Stimulated activated naive CD8-positive, alpha-beta T cell treated with anti-CD3 and anti-CD28 coated beads, Interleukin-15, Interleukin-2, amounts not matched to agents 100 U/mL and 50 U/mL, for 24 hours (primary cell): ENCODE measurements around the gene MYEOV.

Experiments used
- ATAC-seq: fragments of 150-1000 bp; cut with Tn5 transposase; one replicate; pipeline ENCODE4 v1.10.0; 2021
- DNase-seq: peaks from one replicate; pipeline ENCODE4 v3.0.0; 2021

Gene MYEOV

DNA sequence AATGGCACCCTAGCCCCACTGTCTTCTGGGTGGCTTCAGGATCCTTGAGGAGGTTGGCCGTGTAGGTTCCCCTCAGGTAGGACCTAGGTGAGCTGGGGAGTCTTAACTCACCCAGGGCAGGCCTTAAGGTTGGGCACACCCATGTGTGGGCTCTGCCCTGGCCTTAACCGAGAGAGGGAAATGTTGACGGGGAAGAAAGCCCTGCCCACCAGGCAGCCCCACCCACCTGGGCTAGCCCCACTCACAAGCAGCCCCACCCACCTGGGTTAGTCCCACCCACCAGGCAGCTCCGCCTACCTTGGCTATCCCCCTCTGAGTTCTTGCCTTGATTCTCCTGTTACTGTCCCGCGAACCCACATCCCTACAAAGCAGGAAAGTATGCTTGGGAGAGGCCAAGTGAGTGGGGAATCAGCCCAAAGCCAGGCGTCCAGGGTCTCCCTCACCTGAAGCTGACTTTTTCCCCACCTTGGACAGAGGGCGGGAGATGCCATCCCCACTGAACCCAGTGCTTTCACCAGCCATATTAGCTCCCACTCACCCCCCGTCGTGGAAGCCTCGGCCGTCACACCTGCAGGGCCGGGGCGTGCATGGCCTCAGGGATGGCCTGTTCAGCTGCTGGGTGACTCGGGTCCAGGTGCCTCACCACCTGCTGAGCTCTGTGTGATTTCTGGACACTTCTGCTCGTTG, at the start of gene MYEOV:
Gene MYEOV (plus strand): TSS at position 337 of the 687 bp plus-strand sequence. CDS start 1,200 bp downstream, outside the sequence.
- DNase-seq (peak; percentile 67), ATAC-seq (no peak)

DNA sequence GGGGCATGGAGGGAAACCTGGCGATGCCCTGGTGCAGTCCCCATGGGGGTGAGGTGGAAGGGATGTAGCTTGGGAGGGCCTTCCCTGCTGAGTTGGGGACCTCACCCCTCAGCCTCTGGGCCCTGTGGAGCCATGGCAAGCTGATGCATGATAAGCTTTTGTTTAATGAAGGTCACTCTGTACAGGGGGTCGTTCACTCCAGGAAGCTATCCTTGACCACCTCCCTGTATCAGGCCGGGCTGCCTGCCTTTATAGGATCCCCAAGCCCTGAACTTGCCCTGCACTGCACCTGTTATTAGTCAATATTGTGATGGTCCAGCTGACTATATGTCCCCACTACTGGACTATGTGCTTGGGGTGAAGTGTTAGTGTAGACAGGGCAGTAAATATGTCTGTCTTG, 49.7 kb upstream of the MYEOV start:
- no peak for DNase-seq
- ATAC-seq: no peak

DNA sequence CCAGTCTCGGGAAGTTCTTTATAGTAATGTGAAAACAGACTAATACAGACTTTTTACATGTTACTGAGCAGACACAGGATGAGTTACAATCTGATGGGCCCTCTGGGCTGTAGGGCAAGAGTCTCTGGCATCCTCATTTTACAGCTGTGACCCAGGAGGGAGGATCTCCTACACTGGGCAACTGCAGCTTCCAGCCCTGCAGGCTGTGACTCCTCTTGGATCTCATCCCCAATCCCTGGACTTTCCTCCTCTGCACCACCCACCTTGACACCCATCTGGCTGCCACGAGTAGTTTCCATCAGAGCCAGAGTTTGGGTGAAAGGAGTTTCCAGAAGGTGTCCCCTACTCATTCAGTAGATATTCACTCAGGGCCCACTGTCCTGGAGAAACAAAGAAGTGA, 48.9 kb upstream of the MYEOV start:
- no peak for ATAC-seq
- DNase-seq: no peak

DNA sequence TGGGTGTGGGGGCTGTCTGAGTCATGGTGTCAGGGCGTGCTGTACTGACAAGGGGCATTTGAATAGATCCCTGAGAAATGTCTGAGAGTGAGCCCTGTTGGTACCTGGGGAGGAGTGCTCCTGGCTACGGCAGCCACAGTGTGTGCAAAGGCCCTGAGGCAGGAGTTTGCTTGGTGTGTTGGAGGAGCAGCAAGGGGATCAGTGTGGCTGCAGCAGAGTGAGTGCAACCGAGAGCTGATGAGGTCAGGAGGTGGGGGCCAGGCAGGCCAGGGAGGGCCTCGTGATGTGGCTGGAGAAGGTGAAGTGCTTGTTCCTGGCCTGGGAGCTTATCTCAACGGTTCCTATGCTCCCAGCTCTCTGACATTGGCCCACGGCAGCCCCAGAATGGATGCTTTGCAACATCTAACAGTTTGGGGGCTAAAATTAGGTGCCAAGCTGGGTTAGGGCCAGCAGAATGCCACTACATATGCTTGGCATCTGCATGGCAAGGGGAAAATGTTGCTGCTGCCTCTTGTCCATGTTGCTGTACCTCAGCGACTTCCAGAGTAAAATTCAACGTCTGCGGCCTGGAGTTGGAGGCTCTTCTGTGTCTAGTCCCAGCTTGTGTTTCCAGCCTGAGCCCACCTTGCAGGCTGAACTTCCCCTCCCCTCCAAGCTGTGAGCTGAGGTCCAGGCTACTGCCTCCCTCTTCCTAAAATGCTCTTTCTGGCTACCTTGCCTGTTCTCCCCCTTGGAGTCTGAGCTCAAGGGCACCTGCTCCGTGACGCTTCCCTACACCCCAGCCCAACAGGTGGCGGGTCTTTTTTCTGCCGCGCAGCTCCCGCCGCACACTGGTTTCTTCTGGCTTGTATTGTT, 48.2 kb upstream of the MYEOV start:
- DNase-seq (no peak), ATAC-seq (no peak)

DNA sequence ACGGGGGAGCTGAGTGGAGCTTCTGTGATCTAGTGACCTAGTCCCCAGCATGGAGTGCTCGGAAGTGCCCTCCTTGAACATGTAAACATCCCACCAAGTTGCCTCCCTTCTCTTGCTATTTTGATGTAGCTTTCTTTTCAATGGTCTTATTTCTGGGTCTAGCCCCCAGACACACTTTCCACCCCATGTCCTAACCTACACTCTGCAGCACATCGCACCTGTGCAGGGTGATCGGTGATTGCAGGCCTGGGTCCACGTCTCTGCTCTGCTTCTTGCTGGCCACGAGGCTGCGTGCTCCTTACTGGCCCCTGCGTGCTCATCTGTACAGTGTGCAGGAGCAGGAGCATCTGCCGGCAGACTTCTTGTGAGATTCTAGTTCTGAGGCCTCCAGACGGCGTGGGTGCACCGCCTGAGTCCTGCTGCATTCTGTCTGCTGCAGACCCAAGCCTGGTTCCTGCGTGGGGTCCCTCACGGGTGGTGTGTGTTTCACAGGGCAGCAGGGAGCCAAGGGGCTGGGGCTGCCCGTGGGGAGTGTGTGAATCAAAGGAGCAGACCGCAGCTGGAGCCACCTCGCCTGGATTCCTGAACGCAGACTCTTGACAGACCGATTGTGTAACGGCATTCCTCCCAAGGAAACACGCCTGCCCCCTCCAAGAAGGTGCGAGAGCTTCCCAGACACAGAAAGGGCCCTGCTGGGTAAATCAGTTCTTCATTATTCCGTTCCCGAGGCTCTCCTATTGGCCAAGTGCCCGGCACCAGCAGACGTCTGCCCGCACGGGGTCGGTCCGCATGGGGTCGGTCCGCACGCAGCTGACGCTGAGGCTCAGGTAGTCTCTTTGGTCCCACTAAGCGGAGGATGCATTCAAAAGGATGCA, 44.4 kb upstream of the MYEOV start:
- ATAC-seq: no peak
- no peak for DNase-seq

DNA sequence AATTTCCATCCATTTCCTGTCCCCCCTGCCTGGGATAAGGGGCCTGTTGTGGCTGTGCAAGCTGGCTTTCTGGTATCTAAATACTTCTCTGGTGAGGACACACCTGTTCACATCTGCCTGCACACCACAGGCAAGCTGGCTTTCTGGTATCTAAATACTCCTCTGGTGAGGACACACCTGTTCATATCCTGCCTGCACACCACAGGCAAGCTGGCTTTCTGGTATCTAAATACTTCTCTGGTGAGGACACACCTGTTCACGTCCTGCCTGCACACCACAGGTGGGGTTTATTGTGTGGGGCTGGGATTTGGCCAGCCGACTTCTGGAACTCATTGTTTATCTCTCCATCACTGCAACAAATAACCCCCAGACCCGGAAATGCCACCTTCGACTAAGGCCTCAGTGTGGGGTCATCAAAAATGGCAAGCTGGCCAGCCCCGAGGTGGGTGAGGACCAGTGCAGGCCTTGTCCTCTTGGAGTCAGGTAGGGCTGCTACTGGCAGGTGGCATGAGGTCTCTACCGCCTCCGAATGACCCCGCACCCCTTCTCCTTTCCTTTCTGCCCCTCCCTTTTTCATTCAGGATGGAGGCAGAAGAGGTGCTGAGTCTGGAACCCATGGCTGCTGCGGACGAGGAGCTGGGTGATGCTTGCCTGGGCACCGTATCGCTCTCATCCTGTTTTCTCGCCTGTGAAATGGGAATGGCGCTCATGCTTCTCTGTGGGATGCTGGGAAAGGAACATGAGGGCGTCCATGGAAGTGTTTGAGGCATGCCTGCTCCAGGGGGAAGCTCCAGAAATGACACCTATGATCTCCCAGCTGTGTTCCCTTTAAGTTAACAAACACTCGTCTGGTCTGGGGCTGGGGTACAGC, 43.5 kb upstream of the MYEOV start:
- ATAC-seq: no peak
- no peak for DNase-seq

DNA sequence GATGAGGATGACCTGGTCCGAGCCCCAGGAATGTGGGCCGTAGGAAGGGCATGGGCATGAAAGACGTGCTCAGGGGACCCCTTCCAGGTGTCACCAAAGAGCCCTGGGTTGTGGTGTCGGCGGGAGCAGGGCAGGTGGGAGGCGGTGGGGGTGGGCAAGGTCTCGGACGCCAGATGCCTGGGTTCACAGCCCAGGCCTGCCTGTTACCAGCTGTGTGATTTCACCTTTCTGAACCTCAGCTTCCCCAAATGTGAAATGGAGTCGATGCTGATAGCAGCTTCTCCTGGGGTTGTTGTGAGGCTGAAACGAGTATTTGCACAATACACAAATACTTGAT, 42.9 kb upstream of the MYEOV start:
- no peak for ATAC-seq
- DNase-seq: no peak

DNA sequence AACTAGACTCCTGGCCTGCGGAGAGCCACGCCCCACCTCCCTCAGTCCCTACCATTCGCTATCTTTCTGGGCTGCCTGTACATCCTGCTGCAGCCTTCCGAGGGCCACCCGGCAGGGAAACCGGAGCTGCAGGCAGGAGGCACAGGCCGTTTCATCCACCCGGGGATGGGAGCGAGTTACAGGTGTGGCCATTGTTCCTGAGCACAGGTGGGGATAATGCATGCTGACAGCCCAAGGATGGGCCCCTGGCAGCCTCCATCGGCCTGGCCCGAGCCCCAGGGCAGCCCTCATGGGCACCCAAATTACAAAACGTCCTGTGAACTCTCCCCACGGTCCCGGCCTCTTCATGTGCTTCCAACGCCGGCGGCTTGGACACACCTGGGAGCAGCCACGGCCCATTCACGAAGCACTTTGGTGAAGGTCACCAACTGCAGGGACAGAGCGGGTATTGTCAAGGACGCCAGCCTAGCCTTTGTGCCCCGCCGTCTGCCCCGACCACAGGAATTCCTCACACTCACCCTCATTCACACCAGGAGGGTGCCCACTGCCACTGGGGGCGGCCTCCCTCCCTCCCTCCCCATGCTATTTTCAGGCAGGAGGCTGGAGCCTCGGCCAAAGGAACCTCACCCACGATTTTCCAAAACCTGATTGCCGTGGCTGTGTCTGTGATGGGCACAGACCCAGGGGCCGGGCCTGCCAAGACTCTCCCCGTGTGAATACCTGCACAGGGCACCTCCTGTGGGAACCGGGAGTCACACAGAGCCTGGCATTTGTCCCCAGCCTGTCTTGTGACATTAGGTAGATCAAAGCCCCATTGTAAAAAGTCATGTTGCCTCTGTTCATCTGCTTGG, 42.1 kb upstream of the MYEOV start:
- DNase-seq (no peak), ATAC-seq (no peak)

DNA sequence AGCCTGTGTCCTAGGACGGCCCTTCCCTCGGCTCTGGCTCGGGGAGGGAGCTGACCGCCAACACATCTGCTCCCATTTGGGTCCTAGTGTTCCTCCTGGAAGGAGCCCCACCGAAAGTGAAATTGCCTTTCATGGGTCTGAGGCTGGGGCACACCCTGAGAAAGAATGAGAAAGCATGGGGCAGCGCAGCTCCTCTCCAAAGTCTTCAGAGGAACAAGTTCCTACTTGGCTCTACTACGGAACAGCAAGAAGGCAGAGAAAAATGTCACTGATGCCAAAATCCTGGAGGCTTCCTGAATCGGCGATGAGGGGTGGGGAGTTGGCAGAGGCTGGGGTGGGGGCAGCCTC, 41.5 kb upstream of the MYEOV start:
- no peak for DNase-seq
- ATAC-seq: no peak

DNA sequence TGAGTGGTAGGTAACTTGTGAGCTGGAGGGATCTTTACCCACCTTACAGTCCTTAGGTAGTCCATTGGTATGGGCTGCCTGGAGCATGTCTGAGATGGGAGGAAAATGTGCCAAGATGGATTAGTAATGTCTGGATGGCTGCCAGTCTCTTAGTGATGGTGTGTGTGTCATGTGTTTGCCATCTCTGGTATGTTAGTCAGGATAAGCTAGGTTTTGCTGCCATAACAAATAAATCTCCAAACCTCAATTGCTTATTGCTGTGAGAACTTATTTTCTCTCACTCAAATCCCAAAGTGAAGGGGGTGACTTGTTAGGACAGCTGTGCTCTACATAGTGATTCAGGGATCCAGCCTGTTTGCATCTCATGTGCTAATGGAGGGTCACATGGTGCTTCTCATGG, 40.9 kb upstream of the MYEOV start:
- DNase-seq: no peak
- no peak for ATAC-seq

DNA sequence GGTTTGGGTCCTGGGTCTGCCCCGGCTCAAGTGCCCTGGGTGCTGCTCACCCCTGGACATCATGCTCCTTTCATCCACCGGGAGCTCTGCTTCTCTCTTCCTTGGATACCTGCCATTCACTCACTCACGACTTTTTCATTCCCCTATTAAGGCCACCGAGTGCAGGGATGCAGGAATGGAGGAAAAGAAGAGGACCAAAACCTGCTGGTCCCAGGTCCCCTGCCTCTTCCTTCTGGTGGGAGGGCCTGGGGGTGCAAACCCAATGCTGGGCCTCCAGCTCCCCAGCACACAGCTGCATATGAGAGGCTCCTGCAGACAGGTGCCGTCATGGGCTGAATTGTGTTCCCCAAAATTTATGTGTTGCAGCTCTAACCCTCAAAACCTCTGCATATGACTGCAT, 36.8 kb upstream of the MYEOV start:
- ATAC-seq (no peak), DNase-seq (no peak)

DNA sequence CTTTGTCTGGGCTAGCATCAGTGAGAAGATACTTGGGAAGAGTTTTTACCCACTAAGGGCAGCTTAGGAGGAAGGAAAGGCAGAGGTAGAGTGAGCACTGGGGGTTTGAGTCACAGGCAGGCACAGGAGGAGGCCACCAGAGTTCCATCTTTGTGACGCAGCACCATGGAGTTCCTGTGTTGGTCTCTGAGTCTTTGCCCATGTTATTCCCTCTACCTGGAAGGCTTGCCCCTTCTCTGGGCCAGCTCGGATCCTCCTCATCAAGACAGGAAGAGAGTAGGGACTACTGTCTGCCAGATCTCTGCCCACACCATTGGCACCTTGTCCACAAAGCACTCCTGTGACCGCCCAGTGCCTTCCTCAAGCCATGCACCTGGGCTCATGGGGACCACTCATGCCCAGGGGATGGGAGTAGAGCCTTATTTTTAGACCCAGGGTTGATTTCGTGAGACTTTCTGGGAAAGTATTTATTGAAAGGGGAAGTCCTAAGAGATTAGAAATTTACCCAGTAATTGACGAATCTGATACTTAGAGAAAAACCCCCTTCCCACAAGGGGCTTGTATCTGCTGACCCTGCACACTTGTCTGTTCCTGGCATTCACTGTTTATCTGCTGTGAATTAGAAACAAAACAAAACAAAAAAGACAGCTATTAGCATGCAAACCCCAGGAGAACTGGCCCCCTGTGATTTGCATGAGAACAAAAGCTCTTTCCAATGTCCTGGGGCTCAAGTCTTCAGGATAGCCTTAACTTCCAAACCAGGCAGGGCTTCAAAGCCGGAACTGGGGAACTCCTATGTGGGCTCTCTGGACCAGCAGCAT, 35.9 kb upstream of the MYEOV start:
- peak; percentile 26 for ATAC-seq

DNA sequence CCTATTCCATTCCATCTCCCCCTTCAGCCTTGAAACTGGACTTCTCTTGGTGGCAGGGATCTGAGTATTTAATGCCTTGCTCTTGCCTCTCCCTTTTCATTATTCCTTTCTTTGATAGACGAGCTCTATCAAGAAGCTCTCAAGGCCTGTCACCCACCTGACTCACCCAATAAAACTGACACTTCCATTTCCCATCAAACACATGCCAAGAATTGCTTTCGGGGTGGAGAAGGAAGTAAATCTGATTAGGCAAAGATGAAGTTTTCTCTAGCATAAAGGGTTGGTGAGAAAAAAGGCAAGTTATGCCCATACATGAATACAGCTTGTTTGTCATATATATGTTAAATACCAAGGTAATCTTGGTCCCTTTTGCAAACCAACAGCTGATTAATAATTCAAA, 34.9 kb upstream of the MYEOV start:
- no peak for ATAC-seq

More for the DNA sequence above, 35.9 kb upstream of the MYEOV start:
- no peak for DNase-seq

DNA sequence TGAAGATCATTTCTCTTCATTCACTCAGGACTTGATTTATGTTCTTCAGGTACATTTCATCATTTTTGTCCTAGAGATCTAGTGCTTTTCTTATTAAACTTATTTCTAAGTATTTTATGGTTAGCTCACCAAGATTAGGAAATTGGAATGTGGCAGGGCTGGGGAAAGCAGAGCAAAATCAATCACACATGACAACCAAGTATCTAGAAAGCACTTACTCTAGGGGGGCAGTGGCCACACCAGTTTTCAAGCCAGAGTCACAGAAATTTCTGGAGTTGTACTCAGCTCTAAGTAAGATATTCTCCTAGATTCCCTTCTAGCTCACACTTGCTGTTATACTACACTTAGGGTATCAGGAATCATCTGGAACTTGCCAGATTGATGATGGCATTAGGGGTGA, 33.3 kb upstream of the MYEOV start:
- DNase-seq: no peak

More for the DNA sequence above, 34.9 kb upstream of the MYEOV start:
- no peak for DNase-seq

DNA sequence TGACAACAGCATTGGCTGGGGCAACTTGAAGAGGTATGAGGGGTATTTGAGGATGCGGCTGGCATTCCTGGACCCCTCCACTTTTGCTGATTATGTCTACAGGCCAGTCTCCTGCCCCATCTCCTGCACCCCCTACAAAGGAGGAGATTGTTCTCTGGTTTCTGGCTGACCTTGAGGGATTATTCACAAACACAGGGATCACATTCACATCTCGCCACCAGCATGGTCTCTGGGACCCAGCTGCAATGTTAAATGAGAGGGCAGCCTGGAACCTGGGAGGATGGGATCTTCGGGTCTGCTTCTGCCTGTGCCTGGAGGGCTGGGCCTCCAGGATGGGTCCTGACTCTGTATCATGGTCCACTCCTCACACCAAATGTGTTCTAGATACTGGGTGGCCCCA, 32.8 kb upstream of the MYEOV start:
- ATAC-seq (no peak), DNase-seq (no peak)

More for the DNA sequence above, 33.3 kb upstream of the MYEOV start:
- no peak for ATAC-seq

DNA sequence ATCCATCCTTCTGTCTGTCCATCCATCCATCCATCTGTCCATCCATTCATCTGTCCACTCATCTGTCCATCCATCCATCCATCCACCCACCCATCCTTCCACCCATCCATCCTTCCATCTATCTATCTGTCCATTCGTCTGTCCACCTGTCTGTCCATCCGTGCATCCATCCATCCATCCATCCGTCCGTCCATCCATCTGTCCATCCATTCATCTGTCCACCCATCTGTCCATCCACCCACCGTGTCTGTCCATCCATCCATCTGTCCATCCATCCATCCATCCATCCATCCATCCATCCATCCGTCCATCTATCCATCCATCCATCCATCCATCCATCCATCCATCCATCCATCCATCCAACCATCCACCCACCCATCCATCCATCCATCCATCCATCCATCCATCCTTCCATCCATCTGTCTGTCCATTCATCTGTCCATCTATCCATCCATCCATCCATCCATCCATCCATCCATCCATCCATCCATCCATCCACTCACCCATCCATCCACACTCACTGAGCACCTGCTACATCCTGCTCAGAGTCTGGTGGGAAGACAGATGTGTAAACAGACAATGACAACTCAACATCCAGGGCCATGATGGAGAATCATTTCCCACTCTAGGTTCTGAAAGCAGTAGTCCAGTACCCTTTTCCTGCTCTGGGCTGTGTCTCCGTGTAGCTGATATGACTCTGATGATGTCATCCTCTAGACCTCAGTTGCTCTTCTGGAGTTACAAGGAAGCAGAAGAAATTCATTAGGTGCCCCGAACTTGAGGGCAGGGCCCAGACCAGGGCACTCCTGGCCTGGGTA, 30.8 kb upstream of the MYEOV start:
- DNase-seq (no peak), ATAC-seq (no peak)

DNA sequence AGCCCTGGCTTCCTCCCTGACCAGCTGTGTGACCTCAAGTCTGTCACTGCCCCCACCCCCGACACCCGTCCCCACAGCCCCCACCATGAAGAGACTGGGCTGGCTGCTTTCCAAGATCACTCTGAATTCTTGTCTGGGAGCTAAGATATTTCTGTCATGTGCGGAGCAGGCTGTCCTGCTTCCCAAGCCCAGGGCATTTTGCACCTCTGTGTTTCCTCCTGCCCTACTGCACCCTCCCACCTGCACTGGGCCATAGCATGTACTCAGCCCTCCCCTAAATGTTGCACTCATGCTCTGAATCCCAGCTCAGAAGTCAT, 30.3 kb upstream of the MYEOV start:
- no peak for ATAC-seq
- no peak for DNase-seq

DNA sequence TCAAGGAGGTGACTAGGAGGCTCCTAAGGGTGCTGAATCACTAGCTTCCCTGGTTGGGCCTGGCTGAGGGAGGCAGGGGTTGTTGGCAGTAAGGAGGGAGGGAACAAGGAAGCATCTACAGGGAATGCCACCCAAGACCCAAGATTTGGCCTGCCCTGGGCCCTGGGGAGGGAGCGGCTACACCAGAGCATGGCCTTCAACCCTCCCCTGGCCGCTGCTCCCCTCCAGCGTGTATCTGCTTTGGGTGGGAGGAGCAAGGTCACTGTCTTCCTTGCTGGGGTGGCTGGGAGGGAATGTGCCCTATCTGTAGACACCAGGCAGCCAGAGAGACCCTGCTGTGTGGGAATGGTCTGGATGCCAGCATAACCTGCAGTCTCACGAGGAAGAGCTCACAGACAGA, 29.5 kb upstream of the MYEOV start:
- ATAC-seq (no peak), DNase-seq (no peak)

DNA sequence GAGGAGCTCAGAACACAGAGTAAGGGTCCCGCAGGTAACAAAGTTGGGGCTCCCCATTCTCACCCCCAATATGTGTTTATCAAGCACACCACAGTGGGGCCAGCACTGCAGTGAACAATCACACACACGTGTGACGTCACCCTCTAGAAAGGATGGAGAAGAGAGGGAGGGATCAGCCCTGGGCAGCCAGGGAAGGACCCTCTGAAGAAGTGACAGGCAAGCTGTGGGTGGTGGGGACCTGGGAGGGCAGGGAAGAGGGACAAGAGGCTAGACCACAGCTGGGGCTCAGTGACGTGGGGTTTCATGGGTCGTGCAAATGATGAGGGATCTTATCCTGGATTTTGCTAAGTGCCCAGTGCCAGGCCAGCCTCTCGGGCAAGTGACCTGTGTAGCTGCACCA, 28.7 kb upstream of the MYEOV start:
- DNase-seq (no peak), ATAC-seq (no peak)
